Measurements from ENCODE around the gene ZFP92. TPM values are rescaled to one million over a fixed set of nuclear protein-coding genes. Genes with fewer than 3 reads are reported as not detected.
A peak's percentile ranks its signal among the peaks of the same experiment; 100 is the strongest.

ZFP92 gene
- total and polyA plus RNA-seq, 9 donors, result 0.62 to 1.1 (median 0.88) TPM

DNA sequence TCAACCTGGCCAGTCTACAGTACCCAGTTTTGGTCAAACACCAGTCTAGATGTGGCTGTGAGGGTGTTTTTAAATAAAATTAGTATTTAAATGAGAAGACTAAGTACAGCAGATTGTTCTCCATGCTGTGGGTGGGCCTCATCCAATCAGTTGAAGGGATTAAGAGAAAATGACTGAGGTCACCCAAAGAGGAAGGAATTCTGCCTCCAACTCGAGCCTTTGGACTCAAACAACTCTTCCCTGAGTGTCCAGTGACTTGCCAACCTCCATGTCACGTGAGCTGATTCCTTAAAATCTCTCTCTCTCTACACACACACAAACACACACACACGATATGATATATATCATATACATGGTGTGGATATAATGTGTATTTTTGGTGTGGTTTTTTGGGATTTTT is 24.6 kb downstream of the ZFP92 start:
- Histone ChIP-seq H3K27me3 (ENCODE audit: control insufficient read depth, insufficient read depth, low read length) (peaks cover 6% of the 10 kb centered on the region), H3K9me3 (replicated peaks; ENCODE audit: control insufficient read depth, low read depth, low read length) (peaks cover 6% of the 10 kb centered on the region), H3K4me3 (ENCODE audit: low read length) (no peak overlapping the region), H3K36me3 (ENCODE audit: control insufficient read depth, insufficient read depth, low read length) (no peaks in the 10 kb centered on the region), H3K4me1 (ENCODE audit: control insufficient read depth, insufficient read depth, low read length) (no peaks in the 10 kb centered on the region), H3K27ac (ENCODE audit: low read length) (no peak overlapping the region)
- no CpG with 5 or more reads among the region's 3 CpGs for whole genome bisulfite sequencing (ENCODE audit: insufficient coverage)
- DNase-seq, result no peak

DNA sequence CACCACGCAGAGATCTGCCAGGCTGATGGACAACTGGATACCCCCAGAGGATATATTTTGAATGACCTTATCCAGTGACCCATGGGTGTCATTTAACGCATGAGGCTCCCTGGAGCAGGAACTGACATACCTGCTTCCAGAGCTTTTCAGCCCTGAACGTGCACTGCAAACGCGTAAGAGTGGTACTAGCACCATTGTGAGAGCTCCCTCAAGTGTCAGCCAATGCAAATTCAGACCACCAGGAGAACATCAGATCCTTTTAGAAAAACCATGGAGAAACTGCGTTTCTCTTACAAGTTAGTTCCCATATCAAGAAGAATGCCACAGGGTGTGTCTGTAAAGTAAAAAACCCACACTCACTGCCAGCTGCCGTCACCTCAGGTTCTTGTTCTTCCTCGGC is 27.3 kb downstream of the ZFP92 start:
- H3K4me3 ChIP-seq (ENCODE audit: low read length), result no peak overlapping the region
- DNase-seq, result peak; percentile 36
- 47% methylated on average over 8 of the region's 8 CpGs for WGBS (ENCODE audit: insufficient coverage)
- H3K27me3 ChIP-seq (ENCODE audit: control insufficient read depth, insufficient read depth, low read length), result peaks cover 5% of the 10 kb centered on the region
- no peaks in the 10 kb centered on the region for H3K36me3 ChIP-seq (ENCODE audit: control insufficient read depth, insufficient read depth, low read length)
- H3K9me3 ChIP-seq (replicated peaks; ENCODE audit: control insufficient read depth, low read depth, low read length), result no peaks in the 10 kb centered on the region
- H3K4me1 ChIP-seq (ENCODE audit: control insufficient read depth, insufficient read depth, low read length), result no peaks in the 10 kb centered on the region
- H3K27ac ChIP-seq (ENCODE audit: low read length), result no peak overlapping the region

- no peaks in the 10 kb centered on the region for H3K4me1 ChIP-seq (ENCODE audit: control insufficient read depth, insufficient read depth, low read length)
- H3K27ac ChIP-seq (ENCODE audit: low read length), result no peak overlapping the region
- WGBS (ENCODE audit: insufficient coverage), result 88% methylated on average over 4 of the region's 4 CpGs
- no peak overlapping the region for H3K4me3 ChIP-seq (ENCODE audit: low read length)
- H3K36me3 ChIP-seq (ENCODE audit: control insufficient read depth, insufficient read depth, low read length), result no peaks in the 10 kb centered on the region
- no peak for DNase-seq
- peaks cover 5% of the 10 kb centered on the region for H3K27me3 ChIP-seq (ENCODE audit: control insufficient read depth, insufficient read depth, low read length)
- no peaks in the 10 kb centered on the region for H3K9me3 ChIP-seq (replicated peaks; ENCODE audit: control insufficient read depth, low read depth, low read length)
These were observed 28.7 kb downstream of the ZFP92 start for GRCh38 chrX:153439977-153440376.

DNA sequence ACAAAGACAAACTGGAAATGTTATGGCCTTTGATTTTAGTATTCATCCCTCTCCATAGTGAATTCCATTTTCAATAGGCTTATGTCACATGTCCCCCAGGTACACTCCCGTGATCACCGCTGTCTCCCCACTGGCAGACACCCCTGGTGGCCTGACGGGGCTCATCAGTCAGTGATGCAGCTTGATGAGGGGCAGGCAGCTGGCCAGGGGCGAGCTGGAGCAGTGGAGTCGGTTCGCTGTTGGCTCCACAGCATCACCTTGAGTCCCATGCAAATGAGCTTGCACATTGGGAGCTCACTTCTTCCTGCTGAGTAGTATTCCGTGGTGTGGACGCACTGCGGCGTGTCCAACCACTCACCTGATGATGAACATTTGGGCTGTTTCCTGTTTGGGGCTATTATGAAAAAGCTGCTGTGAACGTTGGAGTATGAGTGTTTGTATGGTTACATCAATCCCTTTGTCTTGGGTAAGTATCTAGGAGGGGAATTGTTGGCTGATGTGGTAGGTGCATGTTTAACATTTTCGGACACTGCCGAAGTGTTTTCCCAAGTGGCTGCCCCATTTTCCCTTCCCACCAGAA is 29.4 kb downstream of the ZFP92 start:
- Histone ChIP-seq H3K4me3 (ENCODE audit: low read length) (no peak overlapping the region), H3K36me3 (ENCODE audit: control insufficient read depth, insufficient read depth, low read length) (no peaks in the 10 kb centered on the region), H3K27me3 (ENCODE audit: control insufficient read depth, insufficient read depth, low read length) (peaks cover 5% of the 10 kb centered on the region), H3K4me1 (ENCODE audit: control insufficient read depth, insufficient read depth, low read length) (no peaks in the 10 kb centered on the region), H3K9me3 (replicated peaks; ENCODE audit: control insufficient read depth, low read depth, low read length) (no peaks in the 10 kb centered on the region), H3K27ac (ENCODE audit: low read length) (no peak overlapping the region)
- no peak for DNase-seq
- 64% methylated on average over 11 of the region's 13 CpGs for WGBS (ENCODE audit: insufficient coverage)

DNA sequence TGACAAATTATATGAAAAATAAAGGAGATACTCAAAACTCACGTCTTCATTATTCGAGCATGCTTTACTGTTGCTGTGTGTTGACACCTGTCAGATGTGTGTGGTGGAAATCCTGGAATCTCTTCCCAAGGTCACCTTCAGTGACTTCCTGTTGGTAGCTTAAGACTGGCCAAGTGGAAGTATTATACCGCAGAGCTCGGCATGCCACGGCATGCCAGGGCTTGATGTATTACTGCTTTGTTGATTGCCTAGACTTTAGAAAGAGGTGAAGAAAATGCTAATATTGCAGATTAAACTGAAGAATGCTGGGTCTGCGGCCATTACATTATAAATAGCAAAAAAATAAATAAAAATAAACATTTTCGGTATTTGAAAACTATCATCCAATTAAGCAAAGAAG is 30.0 kb downstream of the ZFP92 start:
- no peak for DNase-seq
- Histone ChIP-seq H3K4me1 (ENCODE audit: control insufficient read depth, insufficient read depth, low read length) (no peaks in the 10 kb centered on the region), H3K9me3 (replicated peaks; ENCODE audit: control insufficient read depth, low read depth, low read length) (no peaks in the 10 kb centered on the region), H3K36me3 (ENCODE audit: control insufficient read depth, insufficient read depth, low read length) (no peaks in the 10 kb centered on the region), H3K27ac (ENCODE audit: low read length) (no peak overlapping the region), H3K4me3 (ENCODE audit: low read length) (no peak overlapping the region), H3K27me3 (ENCODE audit: control insufficient read depth, insufficient read depth, low read length) (peaks cover 5% of the 10 kb centered on the region)
- 82% methylated on average over 2 of the region's 7 CpGs for WGBS (ENCODE audit: insufficient coverage)

DNA sequence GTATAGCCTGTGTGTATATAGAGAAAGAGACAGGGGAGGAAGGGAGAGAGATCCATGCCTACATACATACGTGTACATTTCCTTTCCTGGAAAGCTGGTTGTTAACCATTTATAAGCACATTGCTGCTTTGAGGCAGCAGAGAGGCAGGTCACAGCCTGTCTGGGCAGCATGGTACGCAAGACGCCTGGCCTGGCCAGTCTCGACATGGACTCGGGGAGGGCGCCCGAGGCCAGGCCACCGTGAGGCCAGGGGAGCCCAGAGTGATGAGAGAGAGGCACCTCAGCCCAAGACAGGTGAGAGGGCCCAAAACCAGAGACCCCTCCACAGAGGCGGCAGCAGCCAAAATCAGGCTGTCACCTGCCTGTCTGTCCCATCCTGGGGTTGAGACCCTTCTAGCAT is 30.7 kb downstream of the ZFP92 start:
- Histone ChIP-seq H3K4me1 (ENCODE audit: control insufficient read depth, insufficient read depth, low read length) (no peaks in the 10 kb centered on the region), H3K36me3 (ENCODE audit: control insufficient read depth, insufficient read depth, low read length) (no peaks in the 10 kb centered on the region), H3K27ac (ENCODE audit: low read length) (no peak overlapping the region), H3K9me3 (replicated peaks; ENCODE audit: control insufficient read depth, low read depth, low read length) (no peaks in the 10 kb centered on the region), H3K4me3 (ENCODE audit: low read length) (no peak overlapping the region), H3K27me3 (ENCODE audit: control insufficient read depth, insufficient read depth, low read length) (peaks cover 3% of the 10 kb centered on the region)
- WGBS (ENCODE audit: insufficient coverage), result 80% methylated on average over 9 of the region's 9 CpGs
- DNase-seq, result no peak

DNA sequence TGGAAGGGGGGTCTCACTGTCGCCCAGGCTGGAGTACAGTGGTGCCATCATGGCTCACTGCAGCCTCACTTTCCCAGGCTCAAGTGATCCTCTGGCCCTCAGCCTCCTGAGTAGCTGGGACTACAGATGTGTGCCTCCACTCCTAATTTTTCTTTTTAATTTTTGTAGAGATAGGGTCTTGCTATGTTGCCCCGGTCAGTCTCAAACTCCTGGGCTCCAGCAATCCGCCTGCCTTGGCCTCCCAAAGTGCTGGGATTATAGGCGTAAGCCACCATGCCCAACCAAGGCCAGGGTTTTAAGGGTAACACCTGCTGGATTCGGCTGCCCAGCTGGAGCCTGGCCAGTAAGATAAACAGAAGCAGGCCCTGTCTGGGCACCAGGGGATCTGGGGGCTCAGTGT is 31.2 kb downstream of the ZFP92 start:
- WGBS (ENCODE audit: insufficient coverage), result 67% methylated on average over 4 of the region's 5 CpGs
- DNase-seq, result no peak
- Histone ChIP-seq H3K27me3 (ENCODE audit: control insufficient read depth, insufficient read depth, low read length) (peaks cover 2% of the 10 kb centered on the region), H3K36me3 (ENCODE audit: control insufficient read depth, insufficient read depth, low read length) (no peaks in the 10 kb centered on the region), H3K4me3 (ENCODE audit: low read length) (no peak overlapping the region), H3K9me3 (replicated peaks; ENCODE audit: control insufficient read depth, low read depth, low read length) (no peaks in the 10 kb centered on the region), H3K4me1 (ENCODE audit: control insufficient read depth, insufficient read depth, low read length) (no peaks in the 10 kb centered on the region), H3K27ac (ENCODE audit: low read length) (no peak overlapping the region)

DNA sequence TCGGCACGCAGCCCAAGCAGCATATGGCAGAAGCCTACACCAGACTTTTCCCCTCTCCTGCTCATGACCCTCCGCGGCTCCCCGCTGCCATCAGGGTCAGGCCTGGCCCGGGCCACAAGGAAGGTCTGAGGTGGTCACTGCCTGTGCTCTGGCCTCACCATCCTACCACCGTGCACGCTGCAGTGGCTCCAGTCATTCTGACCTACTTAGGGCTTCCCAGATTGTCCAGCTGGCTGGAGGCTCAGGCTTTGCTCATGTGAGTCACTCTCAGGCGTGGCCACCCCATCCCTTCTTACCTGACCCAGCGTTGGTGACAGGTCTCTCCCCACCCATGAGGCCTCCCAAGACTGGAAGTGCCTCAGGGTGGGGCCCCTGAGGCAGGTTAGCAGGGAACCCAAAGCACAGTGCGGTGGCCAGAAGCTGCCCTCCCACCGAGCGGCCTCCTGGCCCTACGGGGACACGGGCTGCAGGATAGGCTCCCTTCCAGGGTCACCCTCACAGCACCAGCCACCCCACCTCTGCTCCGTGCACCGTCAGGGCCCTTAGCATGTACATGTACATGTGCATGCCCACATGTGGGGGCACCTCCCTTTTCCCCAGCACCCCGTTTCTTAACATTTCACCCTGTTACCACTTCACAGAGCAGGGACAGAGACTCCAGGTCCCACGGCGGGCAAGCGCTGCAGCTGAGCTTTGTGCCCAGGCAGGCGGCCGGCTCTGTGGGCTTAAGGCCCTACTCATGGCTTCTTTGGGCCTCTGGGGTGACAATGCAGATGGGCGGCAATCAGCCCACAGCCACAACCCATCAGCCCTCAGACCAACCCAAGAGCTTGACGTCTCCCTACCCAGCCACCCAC is 32.4 kb downstream of the ZFP92 start:
- H3K4me3 ChIP-seq (ENCODE audit: low read length), result no peak overlapping the region
- WGBS (ENCODE audit: insufficient coverage), result 87% methylated on average over 23 of the region's 25 CpGs
- H3K4me1 ChIP-seq (ENCODE audit: control insufficient read depth, insufficient read depth, low read length), result no peaks in the 10 kb centered on the region
- no peak overlapping the region for H3K27ac ChIP-seq (ENCODE audit: low read length)
- H3K9me3 ChIP-seq (replicated peaks; ENCODE audit: control insufficient read depth, low read depth, low read length), result no peaks in the 10 kb centered on the region
- DNase-seq, result no peak
- peaks cover 2% of the 10 kb centered on the region for H3K27me3 ChIP-seq (ENCODE audit: control insufficient read depth, insufficient read depth, low read length)
- H3K36me3 ChIP-seq (ENCODE audit: control insufficient read depth, insufficient read depth, low read length), result no peaks in the 10 kb centered on the region

GRCh38 chrX:153444333-153445011 is 33.2 kb downstream of the ZFP92 start:
- WGBS (ENCODE audit: insufficient coverage), result 87% methylated on average over 34 of the region's 37 CpGs
- Histone ChIP-seq H3K27me3 (ENCODE audit: control insufficient read depth, insufficient read depth, low read length) (peaks cover 2% of the 10 kb centered on the region), H3K36me3 (ENCODE audit: control insufficient read depth, insufficient read depth, low read length) (no peaks in the 10 kb centered on the region), H3K4me3 (ENCODE audit: low read length) (no peak overlapping the region), H3K27ac (ENCODE audit: low read length) (no peak overlapping the region), H3K4me1 (ENCODE audit: control insufficient read depth, insufficient read depth, low read length) (peaks cover 2% of the 10 kb centered on the region), H3K9me3 (replicated peaks; ENCODE audit: control insufficient read depth, low read depth, low read length) (no peaks in the 10 kb centered on the region)
- DNase-seq, result no peak

- H3K4me1 ChIP-seq (ENCODE audit: control insufficient read depth, insufficient read depth, low read length), result peaks cover 4% of the 10 kb centered on the region
- no peak overlapping the region for H3K4me3 ChIP-seq (ENCODE audit: low read length)
- H3K36me3 ChIP-seq (ENCODE audit: control insufficient read depth, insufficient read depth, low read length), result no peaks in the 10 kb centered on the region
- DNase-seq, result no peak
- no peak overlapping the region for H3K27ac ChIP-seq (ENCODE audit: low read length)
- whole genome bisulfite sequencing (ENCODE audit: insufficient coverage), result 86% methylated on average over 31 of the region's 35 CpGs
- H3K27me3 ChIP-seq (ENCODE audit: control insufficient read depth, insufficient read depth, low read length), result peaks cover 2% of the 10 kb centered on the region
- H3K9me3 ChIP-seq (replicated peaks; ENCODE audit: control insufficient read depth, low read depth, low read length), result no peaks in the 10 kb centered on the region
These were observed 34.0 kb downstream of the ZFP92 start for GRCh38 chrX:153445106-153445855.

Measured in muscle of leg (tissue), 11 donors.